Heart left ventricle (tissue), 13 donors: ENCODE data around the gene ALG1L2.
"Not testable (repeated sequence)": the region's sequence is repeated elsewhere in the genome, so short reads cannot be mapped to it uniquely, and the experiment has no call there.

ENCODE experiments used
- POLR2A ChIP-seq, 2 donors: fragments of 450-650 bp; IDR thresholded peaks; one replicate each; pipeline ENCODE4 v1.6.1; 2017; ENCODE audit warnings: antibody characterized with exemption in 2 of 2, mild to moderate bottlenecking in 2 of 2, moderate library complexity in 2 of 2
- TF ChIP-seq, protein P1 (sequence below), 12 donors: fragments of 200-600 bp; sonication (generic) in 4 of 12; IDR thresholded peaks; one replicate each; pipeline versions ENCODE4 v1.5.0 to v1.8.0; 2018 to 2022; ENCODE audit warnings: antibody characterized with exemption in 12 of 12, mild to moderate bottlenecking in 5 of 12
- donor health status: ischemic (EF 13 %, LVEDD 7.1; RV severe dilation, severe dysfunction).
- donor health status: DM: no; HTN: yes; CAD: no.
- donor health status: DM: no; HTN: no; CAD: no.
- donor health status: ischemic (EF 25% LVEDD 6.9; RV normal size, moderate dysfunction).
- donor health status: ischemic (EF 25% LVEDD 5.7; RV mildly dilated, moderate dysfunction).
- donor health status: ischemic (EF 35%, LVEDD 5.7; RV mildly dilated, moderate dysfunction).
- donor health status: nonischemic (EF 11% LVEDD 7.7; RV severe dilation, severe dysfunction).
- donor health status: DM: yes; HTN: yes; CAD: no.
- donor health status: PGD.
- donor health status: ischemic (EF 29% LVEDD 5.4; RV normal size, mild dysfunction).
- donor health status: nonischemic (EF 23%, LVEDD 6.1; RV moderate dilation, normal function).

DNA sequence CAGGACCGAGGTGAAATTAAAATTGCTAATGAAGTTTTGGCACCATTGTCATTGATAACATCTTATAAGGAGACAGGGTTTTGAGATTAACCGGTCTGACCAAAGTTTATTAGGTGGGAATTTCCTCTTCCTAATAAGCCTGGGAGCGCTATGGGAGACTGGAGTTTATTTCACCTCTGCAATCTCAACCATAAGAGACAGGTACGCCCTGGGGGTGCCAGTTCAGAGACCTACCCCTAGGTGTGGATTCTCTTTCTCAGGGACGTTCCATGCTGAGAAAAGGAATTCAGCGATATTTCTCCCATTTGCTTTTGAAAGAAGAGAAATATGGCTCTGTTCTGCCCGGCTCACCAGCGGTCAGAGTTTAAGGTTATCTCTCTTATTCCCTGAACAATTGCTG, 57.4 kb downstream of the ALG1L2 start:
- not testable (repeated sequence) for TF ChIP-seq POLR2A (IDR thresholded peaks at IDR 0.05)
- TF ChIP-seq, protein P1, sequence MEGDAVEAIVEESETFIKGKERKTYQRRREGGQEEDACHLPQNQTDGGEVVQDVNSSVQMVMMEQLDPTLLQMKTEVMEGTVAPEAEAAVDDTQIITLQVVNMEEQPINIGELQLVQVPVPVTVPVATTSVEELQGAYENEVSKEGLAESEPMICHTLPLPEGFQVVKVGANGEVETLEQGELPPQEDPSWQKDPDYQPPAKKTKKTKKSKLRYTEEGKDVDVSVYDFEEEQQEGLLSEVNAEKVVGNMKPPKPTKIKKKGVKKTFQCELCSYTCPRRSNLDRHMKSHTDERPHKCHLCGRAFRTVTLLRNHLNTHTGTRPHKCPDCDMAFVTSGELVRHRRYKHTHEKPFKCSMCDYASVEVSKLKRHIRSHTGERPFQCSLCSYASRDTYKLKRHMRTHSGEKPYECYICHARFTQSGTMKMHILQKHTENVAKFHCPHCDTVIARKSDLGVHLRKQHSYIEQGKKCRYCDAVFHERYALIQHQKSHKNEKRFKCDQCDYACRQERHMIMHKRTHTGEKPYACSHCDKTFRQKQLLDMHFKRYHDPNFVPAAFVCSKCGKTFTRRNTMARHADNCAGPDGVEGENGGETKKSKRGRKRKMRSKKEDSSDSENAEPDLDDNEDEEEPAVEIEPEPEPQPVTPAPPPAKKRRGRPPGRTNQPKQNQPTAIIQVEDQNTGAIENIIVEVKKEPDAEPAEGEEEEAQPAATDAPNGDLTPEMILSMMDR (IDR thresholded peaks at IDR 0.05) = not testable (repeated sequence)
